ENCODE data around the gene SSBP4. TPM values are rescaled to one million over a fixed set of nuclear protein-coding genes. Genes with fewer than 3 reads are reported as not detected.

The SSBP4 gene
- total RNA-seq, 1 donor from 2014 or later: 56.6 TPM

- Histone ChIP-seq H3K9ac (ENCODE audit: low read length) (no peak overlapping the region), H3K27ac (ENCODE audit: low read depth, low read length) (no peak overlapping the region), H4K20me1 (ENCODE audit: insufficient read depth, low read length) (peaks cover 97% of the 10 kb centered on the region), H3K36me3 (ENCODE audit: insufficient read depth, low read length) (peaks cover 3% of the 10 kb centered on the region), H3K9me3 (ENCODE audit: insufficient read depth, low read depth, low read length) (no peaks in the 10 kb centered on the region), H3K4me2 (ENCODE audit: low read length) (no peak overlapping the region), H2AFZ (ENCODE audit: low read depth, low read length) (no peak overlapping the region), H3K4me3 (ENCODE audit: insufficient read depth, low read depth, low read length) (no peak overlapping the region), H3K27me3 (ENCODE audit: insufficient read depth, low read length) (no peaks in the 10 kb centered on the region), H3K4me1 (ENCODE audit: insufficient read depth, low read length) (peaks cover 26% of the 10 kb centered on the region), H3K79me2 (ENCODE audit: insufficient read depth, low read length) (peaks cover 23% of the 10 kb centered on the region)
- Mint-ChIP-seq H3K36me3 (ENCODE audit: low read depth, unreplicated experiment) (peaks cover 9% of the 10 kb centered on the region), H3K27ac (ENCODE audit: unreplicated experiment) (no peak overlapping the region), H3K4me1 (ENCODE audit: low read depth, unreplicated experiment) (peaks cover 11% of the 10 kb centered on the region), H3K9me3 (ENCODE audit: unreplicated experiment) (no peaks in the 10 kb centered on the region), H3K4me3 (ENCODE audit: unreplicated experiment) (no peak overlapping the region), H3K27me3 (ENCODE audit: low read depth, unreplicated experiment) (no peaks in the 10 kb centered on the region)
- no peak for TF ChIP-seq CTCF (IDR thresholded peaks at IDR 0.05; ENCODE audit: insufficient read depth, low read depth, low read length)
- no peak for TF ChIP-seq EZH2 (IDR thresholded peaks at IDR 0.05; ENCODE audit: insufficient read depth, low read length)
- FAIRE-seq (no peak), DNase-seq (ENCODE audit: low read depth) (no peak)
Observed at GRCh38 chr19:18465964-18466339, 46.8 kb downstream of the SSBP4 start.

- Histone ChIP-seq H2AFZ (ENCODE audit: low read depth, low read length) (no peak overlapping the region), H3K9ac (ENCODE audit: low read length) (no peak overlapping the region), H3K9me3 (ENCODE audit: insufficient read depth, low read depth, low read length) (no peaks in the 10 kb centered on the region), H3K4me2 (ENCODE audit: low read length) (no peak overlapping the region), H3K79me2 (ENCODE audit: insufficient read depth, low read length) (peaks cover 23% of the 10 kb centered on the region), H3K27ac (ENCODE audit: low read depth, low read length) (no peak overlapping the region), H3K27me3 (ENCODE audit: insufficient read depth, low read length) (no peaks in the 10 kb centered on the region), H3K36me3 (ENCODE audit: insufficient read depth, low read length) (peaks cover 3% of the 10 kb centered on the region), H3K4me1 (ENCODE audit: insufficient read depth, low read length) (peaks cover 23% of the 10 kb centered on the region), H4K20me1 (ENCODE audit: insufficient read depth, low read length) (peaks cover 97% of the 10 kb centered on the region), H3K4me3 (ENCODE audit: insufficient read depth, low read depth, low read length) (no peak overlapping the region)
- no peaks in the 10 kb centered on the region for H3K9me3 Mint-ChIP-seq (ENCODE audit: unreplicated experiment)
- H3K27ac Mint-ChIP-seq (ENCODE audit: unreplicated experiment): no peak overlapping the region
- H3K27me3 Mint-ChIP-seq (ENCODE audit: low read depth, unreplicated experiment): no peaks in the 10 kb centered on the region
- DNase-seq (ENCODE audit: low read depth) (no peak), FAIRE-seq (no peak)
- H3K4me1 Mint-ChIP-seq (ENCODE audit: low read depth, unreplicated experiment): peaks cover 11% of the 10 kb centered on the region
- H3K4me3 Mint-ChIP-seq (ENCODE audit: unreplicated experiment): no peak overlapping the region
- TF ChIP-seq EZH2 (IDR thresholded peaks at IDR 0.05; ENCODE audit: insufficient read depth, low read length) (no peak), CTCF (IDR thresholded peaks at IDR 0.05; ENCODE audit: insufficient read depth, low read depth, low read length) (no peak)
- H3K36me3 Mint-ChIP-seq (ENCODE audit: low read depth, unreplicated experiment): peaks cover 9% of the 10 kb centered on the region
Observed at GRCh38 chr19:18466354-18466753, 47.2 kb downstream of the SSBP4 start.

GRCh38 chr19:18467978-18468377, 48.8 kb downstream of the SSBP4 start:
- Histone ChIP-seq H4K20me1 (ENCODE audit: insufficient read depth, low read length) (peaks cover 95% of the 10 kb centered on the region), H2AFZ (ENCODE audit: low read depth, low read length) (no peak overlapping the region), H3K36me3 (ENCODE audit: insufficient read depth, low read length) (peaks cover 3% of the 10 kb centered on the region), H3K4me1 (ENCODE audit: insufficient read depth, low read length) (peaks cover 18% of the 10 kb centered on the region), H3K27ac (ENCODE audit: low read depth, low read length) (no peak overlapping the region), H3K27me3 (ENCODE audit: insufficient read depth, low read length) (no peaks in the 10 kb centered on the region), H3K9me3 (ENCODE audit: insufficient read depth, low read depth, low read length) (no peaks in the 10 kb centered on the region), H3K4me2 (ENCODE audit: low read length) (no peak overlapping the region), H3K4me3 (ENCODE audit: insufficient read depth, low read depth, low read length) (no peak overlapping the region), H3K79me2 (ENCODE audit: insufficient read depth, low read length) (peaks cover 26% of the 10 kb centered on the region), H3K9ac (ENCODE audit: low read length) (peak overlapping the region; percentile 43)
- no peaks in the 10 kb centered on the region for H3K27me3 Mint-ChIP-seq (ENCODE audit: low read depth, unreplicated experiment)
- H3K36me3 Mint-ChIP-seq (ENCODE audit: low read depth, unreplicated experiment): peaks cover 7% of the 10 kb centered on the region
- no peak overlapping the region for H3K27ac Mint-ChIP-seq (ENCODE audit: unreplicated experiment)
- FAIRE-seq (no peak), DNase-seq (ENCODE audit: low read depth) (no peak)
- H3K9me3 Mint-ChIP-seq (ENCODE audit: unreplicated experiment): no peaks in the 10 kb centered on the region
- peaks cover 13% of the 10 kb centered on the region for H3K4me1 Mint-ChIP-seq (ENCODE audit: low read depth, unreplicated experiment)
- H3K4me3 Mint-ChIP-seq (ENCODE audit: unreplicated experiment): no peak overlapping the region
- TF ChIP-seq CTCF (IDR thresholded peaks at IDR 0.05; ENCODE audit: insufficient read depth, low read depth, low read length) (no peak), EZH2 (IDR thresholded peaks at IDR 0.05; ENCODE audit: insufficient read depth, low read length) (no peak)

All from astrocyte (in vitro differentiated cells and primary cell).